ENCODE results near the gene POLR3G.

DNA sequence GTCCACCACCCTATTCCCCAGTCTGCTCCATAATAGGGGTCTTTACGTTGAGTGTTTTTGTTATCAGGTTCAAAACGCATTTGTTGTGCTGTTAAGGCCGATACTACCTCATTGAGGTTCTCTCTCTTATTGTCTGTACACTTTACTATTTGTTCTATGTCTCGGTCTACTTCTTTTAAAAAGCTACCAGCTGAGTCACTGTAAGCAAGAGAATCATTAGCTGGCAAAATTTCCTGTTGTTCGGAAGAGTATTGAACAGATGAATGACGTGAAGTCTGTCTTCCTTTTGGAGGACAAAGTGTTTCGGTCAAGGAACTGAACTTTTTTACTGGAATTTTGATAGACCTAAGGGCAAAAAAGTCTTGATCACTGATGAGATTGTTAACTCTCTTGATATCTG lies 44.4 kb downstream of the POLR3G start:
- TF ChIP-seq, protein P1, sequence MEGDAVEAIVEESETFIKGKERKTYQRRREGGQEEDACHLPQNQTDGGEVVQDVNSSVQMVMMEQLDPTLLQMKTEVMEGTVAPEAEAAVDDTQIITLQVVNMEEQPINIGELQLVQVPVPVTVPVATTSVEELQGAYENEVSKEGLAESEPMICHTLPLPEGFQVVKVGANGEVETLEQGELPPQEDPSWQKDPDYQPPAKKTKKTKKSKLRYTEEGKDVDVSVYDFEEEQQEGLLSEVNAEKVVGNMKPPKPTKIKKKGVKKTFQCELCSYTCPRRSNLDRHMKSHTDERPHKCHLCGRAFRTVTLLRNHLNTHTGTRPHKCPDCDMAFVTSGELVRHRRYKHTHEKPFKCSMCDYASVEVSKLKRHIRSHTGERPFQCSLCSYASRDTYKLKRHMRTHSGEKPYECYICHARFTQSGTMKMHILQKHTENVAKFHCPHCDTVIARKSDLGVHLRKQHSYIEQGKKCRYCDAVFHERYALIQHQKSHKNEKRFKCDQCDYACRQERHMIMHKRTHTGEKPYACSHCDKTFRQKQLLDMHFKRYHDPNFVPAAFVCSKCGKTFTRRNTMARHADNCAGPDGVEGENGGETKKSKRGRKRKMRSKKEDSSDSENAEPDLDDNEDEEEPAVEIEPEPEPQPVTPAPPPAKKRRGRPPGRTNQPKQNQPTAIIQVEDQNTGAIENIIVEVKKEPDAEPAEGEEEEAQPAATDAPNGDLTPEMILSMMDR (conservative IDR thresholded peaks at IDR 0.05) = no peak
- no peak for TF ChIP-seq ZFX (IDR thresholded peaks at IDR 0.05)
